SK-N-SH treated with all-trans-retinoic acid at 6 μM for 48 hours (cell line): ENCODE results near the gene FLAD1.

Source experiments
- PPARA ChIP-seq: fragments of 250-450 bp; sonication (Bioruptor Pico); IDR thresholded peaks from 2 replicates; pipeline ENCODE4 v1.5.0; 2020; ENCODE audit warnings: mild to moderate bottlenecking, borderline replicate concordance
- RARB ChIP-seq: fragments of 250-450 bp; sonication (Bioruptor Pico); IDR thresholded peaks from 2 replicates; pipeline ENCODE4 v1.8.0; 2021; ENCODE audit warnings: mild to moderate bottlenecking, moderate library complexity
- TF ChIP-seq, protein P1 (sequence below): fragments of 250-450 bp; sonication (Bioruptor Pico); IDR thresholded peaks from 2 replicates; pipeline ENCODE4 v1.8.0; 2020; ENCODE audit warnings: mild to moderate bottlenecking, moderate library complexity, borderline replicate concordance

DNA sequence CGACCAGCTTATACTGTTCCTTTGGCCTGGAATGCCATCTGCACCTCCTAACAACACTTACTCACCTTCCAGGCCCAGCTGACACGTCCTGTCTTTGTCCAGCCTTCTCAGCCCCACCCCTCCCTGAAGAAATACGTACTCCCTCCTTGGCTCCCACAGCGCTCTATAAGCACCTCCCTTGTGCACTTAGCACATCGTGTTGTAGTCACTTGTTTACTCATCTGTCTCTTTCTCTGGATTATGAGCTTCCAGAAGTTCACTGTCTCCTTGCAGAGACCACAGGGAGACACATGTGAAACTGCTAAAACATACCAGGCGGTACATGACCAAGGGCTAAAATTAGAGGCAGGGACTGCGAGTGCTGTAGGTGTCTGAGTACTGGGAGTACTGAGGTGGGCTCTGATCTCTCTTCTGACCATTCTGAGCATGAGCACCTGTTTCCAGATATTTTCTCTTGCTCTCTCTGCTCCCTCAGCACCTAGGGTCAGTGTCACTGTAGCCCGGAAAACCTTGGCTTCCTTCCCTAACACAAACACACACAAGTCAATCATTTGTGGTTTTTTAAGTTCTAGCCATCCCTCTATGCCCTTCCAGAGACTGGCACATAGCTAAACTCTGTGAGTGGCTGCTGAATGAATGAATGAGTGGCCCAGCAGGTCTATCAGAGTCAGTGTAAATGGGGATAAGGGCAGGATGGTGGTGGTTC is 55.6 kb downstream of the FLAD1 start:
- TF ChIP-seq RARB (CRISPR knock-in tag) = no peak
- TF ChIP-seq PPARA (CRISPR knock-in tag) = no peak
- TF ChIP-seq, protein P1, sequence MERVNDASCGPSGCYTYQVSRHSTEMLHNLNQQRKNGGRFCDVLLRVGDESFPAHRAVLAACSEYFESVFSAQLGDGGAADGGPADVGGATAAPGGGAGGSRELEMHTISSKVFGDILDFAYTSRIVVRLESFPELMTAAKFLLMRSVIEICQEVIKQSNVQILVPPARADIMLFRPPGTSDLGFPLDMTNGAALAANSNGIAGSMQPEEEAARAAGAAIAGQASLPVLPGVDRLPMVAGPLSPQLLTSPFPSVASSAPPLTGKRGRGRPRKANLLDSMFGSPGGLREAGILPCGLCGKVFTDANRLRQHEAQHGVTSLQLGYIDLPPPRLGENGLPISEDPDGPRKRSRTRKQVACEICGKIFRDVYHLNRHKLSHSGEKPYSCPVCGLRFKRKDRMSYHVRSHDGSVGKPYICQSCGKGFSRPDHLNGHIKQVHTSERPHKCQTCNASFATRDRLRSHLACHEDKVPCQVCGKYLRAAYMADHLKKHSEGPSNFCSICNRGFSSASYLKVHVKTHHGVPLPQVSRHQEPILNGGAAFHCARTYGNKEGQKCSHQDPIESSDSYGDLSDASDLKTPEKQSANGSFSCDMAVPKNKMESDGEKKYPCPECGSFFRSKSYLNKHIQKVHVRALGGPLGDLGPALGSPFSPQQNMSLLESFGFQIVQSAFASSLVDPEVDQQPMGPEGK (CRISPR knock-in tag) = no peak
